Measurements from ENCODE around the gene SLMAP.

- TF ChIP-seq MAZ (IDR thresholded peaks at IDR 0.05; ENCODE audit: borderline replicate concordance, low read depth, low read length), result no peak
- TF ChIP-seq, protein P1, sequence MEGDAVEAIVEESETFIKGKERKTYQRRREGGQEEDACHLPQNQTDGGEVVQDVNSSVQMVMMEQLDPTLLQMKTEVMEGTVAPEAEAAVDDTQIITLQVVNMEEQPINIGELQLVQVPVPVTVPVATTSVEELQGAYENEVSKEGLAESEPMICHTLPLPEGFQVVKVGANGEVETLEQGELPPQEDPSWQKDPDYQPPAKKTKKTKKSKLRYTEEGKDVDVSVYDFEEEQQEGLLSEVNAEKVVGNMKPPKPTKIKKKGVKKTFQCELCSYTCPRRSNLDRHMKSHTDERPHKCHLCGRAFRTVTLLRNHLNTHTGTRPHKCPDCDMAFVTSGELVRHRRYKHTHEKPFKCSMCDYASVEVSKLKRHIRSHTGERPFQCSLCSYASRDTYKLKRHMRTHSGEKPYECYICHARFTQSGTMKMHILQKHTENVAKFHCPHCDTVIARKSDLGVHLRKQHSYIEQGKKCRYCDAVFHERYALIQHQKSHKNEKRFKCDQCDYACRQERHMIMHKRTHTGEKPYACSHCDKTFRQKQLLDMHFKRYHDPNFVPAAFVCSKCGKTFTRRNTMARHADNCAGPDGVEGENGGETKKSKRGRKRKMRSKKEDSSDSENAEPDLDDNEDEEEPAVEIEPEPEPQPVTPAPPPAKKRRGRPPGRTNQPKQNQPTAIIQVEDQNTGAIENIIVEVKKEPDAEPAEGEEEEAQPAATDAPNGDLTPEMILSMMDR (IDR thresholded peaks at IDR 0.05), result no peak
- no peak for TF ChIP-seq HDAC2 (IDR thresholded peaks at IDR 0.05)
- no peak for TF ChIP-seq EP300 (IDR thresholded peaks at IDR 0.05)
- no peak for TF ChIP-seq POLR2AphosphoS2 (conservative IDR thresholded peaks at IDR 0.05; ENCODE audit: low read length)
- TF ChIP-seq CEBPB (IDR thresholded peaks at IDR 0.05), result no peak
- TF ChIP-seq POLR2A (IDR thresholded peaks at IDR 0.05; ENCODE audit: low read length), result no peak
- no peak for TF ChIP-seq CBX8 (IDR thresholded peaks at IDR 0.05)
- TF ChIP-seq KDM1A (IDR thresholded peaks at IDR 0.05; ENCODE audit: low read depth), result no peak
- TF ChIP-seq ZFP36 (IDR thresholded peaks at IDR 0.05; ENCODE audit: borderline replicate concordance, partially characterized antibody), result no peak
- TF ChIP-seq HOXA7 (CRISPR knock-in tag; IDR thresholded peaks at IDR 0.05), result no peak
- TF ChIP-seq HMGXB4 (CRISPR knock-in tag; IDR thresholded peaks at IDR 0.05; ENCODE audit: borderline replicate concordance), result no peak
- no peak for TF ChIP-seq EHMT2 (IDR thresholded peaks at IDR 0.05; ENCODE audit: low read depth)
- TF ChIP-seq ZSCAN20 (CRISPR knock-in tag; IDR thresholded peaks at IDR 0.05), result no peak
These were observed 22.4 kb downstream of the SLMAP start for GRCh38 chr3:57778494-57778893.
